ENCODE data around the gene ACTMAP. TPM values are rescaled to one million over a fixed set of nuclear protein-coding genes. Genes with fewer than 3 reads are reported as not detected.
A peak's percentile ranks its signal among the peaks of the same experiment; 100 is the strongest.

The ACTMAP gene
- total and polyA plus RNA-seq, 4 donors = 0.93 to 7.7 (median 3.0) TPM

GRCh38 chr19:40780582-40780981 is 30.3 kb upstream of the ACTMAP start:
- 97% methylated on average over 5 of the region's 5 CpGs for WGBS
- no peak for DNase-seq (ENCODE audit: low spot score)
- Histone ChIP-seq H3K27ac (ENCODE audit: low read depth in 1 of 2, low read length in 2 of 2) (no peak overlapping the region), H3K4me3 (ENCODE audit: low read depth in 1 of 3, low read length in 3 of 3) (no peak overlapping the region), H3K9ac (ENCODE audit: low read depth in 1 of 2, low read length in 2 of 2) (no peak overlapping the region), H3K36me3 (ENCODE audit: control insufficient read depth in 4 of 4, insufficient read depth in 3 of 4, low read depth in 1 of 4, low read length in 3 of 4) (peaks cover 0 to 3% (median 2%) of the 10 kb centered on the region in 4 donors), H3K4me1 (ENCODE audit: control insufficient read depth in 4 of 4, insufficient read depth in 4 of 4, low read length in 3 of 4) (peaks cover 0 to 19% (median 13%) of the 10 kb centered on the region in 4 donors), H3K9me3 (ENCODE audit: control insufficient read depth in 4 of 4, low read length in 3 of 4) (no peaks in the 10 kb centered on the region), H3K27me3 (ENCODE audit: control insufficient read depth in 4 of 4, insufficient read depth in 4 of 4, low read length in 3 of 4) (no peaks in the 10 kb centered on the region)
- TF ChIP-seq, protein P1, sequence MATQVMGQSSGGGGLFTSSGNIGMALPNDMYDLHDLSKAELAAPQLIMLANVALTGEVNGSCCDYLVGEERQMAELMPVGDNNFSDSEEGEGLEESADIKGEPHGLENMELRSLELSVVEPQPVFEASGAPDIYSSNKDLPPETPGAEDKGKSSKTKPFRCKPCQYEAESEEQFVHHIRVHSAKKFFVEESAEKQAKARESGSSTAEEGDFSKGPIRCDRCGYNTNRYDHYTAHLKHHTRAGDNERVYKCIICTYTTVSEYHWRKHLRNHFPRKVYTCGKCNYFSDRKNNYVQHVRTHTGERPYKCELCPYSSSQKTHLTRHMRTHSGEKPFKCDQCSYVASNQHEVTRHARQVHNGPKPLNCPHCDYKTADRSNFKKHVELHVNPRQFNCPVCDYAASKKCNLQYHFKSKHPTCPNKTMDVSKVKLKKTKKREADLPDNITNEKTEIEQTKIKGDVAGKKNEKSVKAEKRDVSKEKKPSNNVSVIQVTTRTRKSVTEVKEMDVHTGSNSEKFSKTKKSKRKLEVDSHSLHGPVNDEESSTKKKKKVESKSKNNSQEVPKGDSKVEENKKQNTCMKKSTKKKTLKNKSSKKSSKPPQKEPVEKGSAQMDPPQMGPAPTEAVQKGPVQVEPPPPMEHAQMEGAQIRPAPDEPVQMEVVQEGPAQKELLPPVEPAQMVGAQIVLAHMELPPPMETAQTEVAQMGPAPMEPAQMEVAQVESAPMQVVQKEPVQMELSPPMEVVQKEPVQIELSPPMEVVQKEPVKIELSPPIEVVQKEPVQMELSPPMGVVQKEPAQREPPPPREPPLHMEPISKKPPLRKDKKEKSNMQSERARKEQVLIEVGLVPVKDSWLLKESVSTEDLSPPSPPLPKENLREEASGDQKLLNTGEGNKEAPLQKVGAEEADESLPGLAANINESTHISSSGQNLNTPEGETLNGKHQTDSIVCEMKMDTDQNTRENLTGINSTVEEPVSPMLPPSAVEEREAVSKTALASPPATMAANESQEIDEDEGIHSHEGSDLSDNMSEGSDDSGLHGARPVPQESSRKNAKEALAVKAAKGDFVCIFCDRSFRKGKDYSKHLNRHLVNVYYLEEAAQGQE (IDR thresholded peaks at IDR 0.05) = no peak
- TF ChIP-seq JUND (IDR thresholded peaks at IDR 0.05) = no peak
- TF ChIP-seq YY1 (IDR thresholded peaks at IDR 0.05) = no peak
- TF ChIP-seq ATF3 (IDR thresholded peaks at IDR 0.05) = no peak
- TF ChIP-seq TAF1 (conservative IDR thresholded peaks at IDR 0.05) = no peak
- TF ChIP-seq RAD21 (IDR thresholded peaks at IDR 0.05) = no peak
- TF ChIP-seq, protein P2, sequence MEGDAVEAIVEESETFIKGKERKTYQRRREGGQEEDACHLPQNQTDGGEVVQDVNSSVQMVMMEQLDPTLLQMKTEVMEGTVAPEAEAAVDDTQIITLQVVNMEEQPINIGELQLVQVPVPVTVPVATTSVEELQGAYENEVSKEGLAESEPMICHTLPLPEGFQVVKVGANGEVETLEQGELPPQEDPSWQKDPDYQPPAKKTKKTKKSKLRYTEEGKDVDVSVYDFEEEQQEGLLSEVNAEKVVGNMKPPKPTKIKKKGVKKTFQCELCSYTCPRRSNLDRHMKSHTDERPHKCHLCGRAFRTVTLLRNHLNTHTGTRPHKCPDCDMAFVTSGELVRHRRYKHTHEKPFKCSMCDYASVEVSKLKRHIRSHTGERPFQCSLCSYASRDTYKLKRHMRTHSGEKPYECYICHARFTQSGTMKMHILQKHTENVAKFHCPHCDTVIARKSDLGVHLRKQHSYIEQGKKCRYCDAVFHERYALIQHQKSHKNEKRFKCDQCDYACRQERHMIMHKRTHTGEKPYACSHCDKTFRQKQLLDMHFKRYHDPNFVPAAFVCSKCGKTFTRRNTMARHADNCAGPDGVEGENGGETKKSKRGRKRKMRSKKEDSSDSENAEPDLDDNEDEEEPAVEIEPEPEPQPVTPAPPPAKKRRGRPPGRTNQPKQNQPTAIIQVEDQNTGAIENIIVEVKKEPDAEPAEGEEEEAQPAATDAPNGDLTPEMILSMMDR (IDR thresholded peaks at IDR 0.05; ENCODE audit: low read depth, low read length, missing input control) = no peak
- TF ChIP-seq, protein P3, sequence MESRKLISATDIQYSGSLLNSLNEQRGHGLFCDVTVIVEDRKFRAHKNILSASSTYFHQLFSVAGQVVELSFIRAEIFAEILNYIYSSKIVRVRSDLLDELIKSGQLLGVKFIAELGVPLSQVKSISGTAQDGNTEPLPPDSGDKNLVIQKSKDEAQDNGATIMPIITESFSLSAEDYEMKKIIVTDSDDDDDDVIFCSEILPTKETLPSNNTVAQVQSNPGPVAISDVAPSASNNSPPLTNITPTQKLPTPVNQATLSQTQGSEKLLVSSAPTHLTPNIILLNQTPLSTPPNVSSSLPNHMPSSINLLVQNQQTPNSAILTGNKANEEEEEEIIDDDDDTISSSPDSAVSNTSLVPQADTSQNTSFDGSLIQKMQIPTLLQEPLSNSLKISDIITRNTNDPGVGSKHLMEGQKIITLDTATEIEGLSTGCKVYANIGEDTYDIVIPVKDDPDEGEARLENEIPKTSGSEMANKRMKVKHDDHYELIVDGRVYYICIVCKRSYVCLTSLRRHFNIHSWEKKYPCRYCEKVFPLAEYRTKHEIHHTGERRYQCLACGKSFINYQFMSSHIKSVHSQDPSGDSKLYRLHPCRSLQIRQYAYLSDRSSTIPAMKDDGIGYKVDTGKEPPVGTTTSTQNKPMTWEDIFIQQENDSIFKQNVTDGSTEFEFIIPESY (IDR thresholded peaks at IDR 0.05) = no peak
- no peak for TF ChIP-seq GABPA (IDR thresholded peaks at IDR 0.05 in 1 of 2, conservative IDR thresholded peaks at IDR 0.05 in 1 of 2)
- TF ChIP-seq EGR1 (IDR thresholded peaks at IDR 0.05; ENCODE audit: low read depth in 2 of 2) = no peak
- TF ChIP-seq NR2F2 (IDR thresholded peaks at IDR 0.05) = no peak
- TF ChIP-seq, protein P4, sequence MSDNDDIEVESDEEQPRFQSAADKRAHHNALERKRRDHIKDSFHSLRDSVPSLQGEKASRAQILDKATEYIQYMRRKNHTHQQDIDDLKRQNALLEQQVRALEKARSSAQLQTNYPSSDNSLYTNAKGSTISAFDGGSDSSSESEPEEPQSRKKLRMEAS (IDR thresholded peaks at IDR 0.05) = no peak
- no peak for TF ChIP-seq HNF4G (IDR thresholded peaks at IDR 0.05)

DNA sequence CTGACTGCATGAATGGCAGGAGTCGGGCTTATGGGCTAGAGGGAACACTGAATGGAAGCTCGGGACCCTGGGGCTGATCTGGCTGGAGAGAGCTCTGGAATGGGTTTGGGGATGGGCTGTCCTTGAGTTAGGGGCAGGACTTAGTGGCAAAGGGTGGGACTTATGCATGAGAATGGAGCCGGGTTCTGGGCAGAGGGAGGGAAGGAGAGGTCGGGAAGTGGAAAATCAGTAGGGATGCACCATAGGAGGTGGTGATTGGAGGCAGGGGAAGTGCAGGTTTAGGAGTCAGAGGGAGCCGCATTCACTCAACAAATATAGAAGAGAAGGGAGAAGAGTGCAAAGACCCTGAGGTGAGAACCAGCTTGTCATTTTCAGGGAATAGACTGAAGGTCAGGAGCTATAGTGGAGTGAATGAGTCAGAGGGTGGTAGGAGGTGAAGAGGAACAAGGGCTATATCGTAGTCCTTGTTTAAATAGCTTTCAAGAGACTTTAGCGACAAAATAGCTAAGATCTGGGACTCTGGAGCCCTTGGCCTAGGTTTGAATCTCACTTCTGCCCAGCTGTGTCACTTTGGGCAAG is 28.5 kb upstream of the ACTMAP start:
- DNase-seq (ENCODE audit: low spot score) = no peak
- Histone ChIP-seq H3K4me3 (ENCODE audit: low read depth in 1 of 3, low read length in 3 of 3) (peak overlapping the region; percentile 62 to 81 (median 74)), H3K9me3 (ENCODE audit: control insufficient read depth in 4 of 4, low read length in 3 of 4) (no peaks in the 10 kb centered on the region), H3K9ac (ENCODE audit: low read depth in 1 of 2, low read length in 2 of 2) (peak overlapping the region; percentile 18 to 61), H3K27me3 (ENCODE audit: control insufficient read depth in 4 of 4, insufficient read depth in 4 of 4, low read length in 3 of 4) (no peaks in the 10 kb centered on the region), H3K27ac (ENCODE audit: low read depth in 1 of 2, low read length in 2 of 2) (peak overlapping the region; percentile 84 to 92), H3K36me3 (ENCODE audit: control insufficient read depth in 4 of 4, insufficient read depth in 3 of 4, low read depth in 1 of 4, low read length in 3 of 4) (peaks cover 0 to 3% (median 1%) of the 10 kb centered on the region in 4 donors), H3K4me1 (ENCODE audit: control insufficient read depth in 4 of 4, insufficient read depth in 4 of 4, low read length in 3 of 4) (peaks cover 0 to 19% (median 13%) of the 10 kb centered on the region in 4 donors)
- 22% methylated on average over 7 of the region's 7 CpGs for WGBS
- TF ChIP-seq RAD21 (IDR thresholded peaks at IDR 0.05) (no peak), FOXA2 (IDR thresholded peaks at IDR 0.05) (no peak), HNF4G (IDR thresholded peaks at IDR 0.05) (no peak), NR2F2 (IDR thresholded peaks at IDR 0.05) (no peak), HNF4A (conservative IDR thresholded peaks at IDR 0.05) (no peak), RXRA (IDR thresholded peaks at IDR 0.05) (no peak), ATF3 (IDR thresholded peaks at IDR 0.05) (no peak)
- TF ChIP-seq, protein P4 (IDR thresholded peaks at IDR 0.05) = no peak
- TF ChIP-seq, protein P2 (IDR thresholded peaks at IDR 0.05; ENCODE audit: low read depth, low read length, missing input control) = no peak

Measured in liver (tissue), 9 donors.